TTC549 (cell line): Measurements from ENCODE around the gene PDK2.

Experiments
- FAIRE-seq: peaks from 2 replicates; lab custom pipeline; 2012; peaks lifted over from hg19 to GRCh38; lab: Jason Lieb, UNC

PDK2 gene

GRCh38 chr17:50120475-50121253, 25.5 kb downstream of the PDK2 start:
- FAIRE-seq, result no peak

- no peak for FAIRE-seq
Measured at GRCh38 chr17:50122945-50123344, 27.8 kb downstream of the PDK2 start.

GRCh38 chr17:50123649-50124349, 28.6 kb downstream of the PDK2 start:
- no peak for FAIRE-seq

- FAIRE-seq, result no peak
Measured at GRCh38 chr17:50125420-50125997, 30.4 kb downstream of the PDK2 start.

GRCh38 chr17:50127697-50128361, 32.7 kb downstream of the PDK2 start:
- FAIRE-seq, result no peak

GRCh38 chr17:50128441-50129352, 33.5 kb downstream of the PDK2 start:
- no peak for FAIRE-seq

- no peak for FAIRE-seq
Measured at GRCh38 chr17:50129353-50129727, 34.2 kb downstream of the PDK2 start.

GRCh38 chr17:50129728-50130558, 34.8 kb downstream of the PDK2 start, which contains the start of gene SAMD14:
TSS of gene SAMD14 (minus strand) at chr17:50130160. CDS start at chr17:50124959, 5,201 bp downstream.
- no peak for FAIRE-seq

GRCh38 chr17:50130559-50131305, 35.6 kb downstream of the PDK2 start:
- FAIRE-seq, result no peak

- no peak for FAIRE-seq
Measured at GRCh38 chr17:50132104-50132794, 37.1 kb downstream of the PDK2 start.

- FAIRE-seq, result no peak
Measured at GRCh38 chr17:50133028-50133768, 38.0 kb downstream of the PDK2 start.

- FAIRE-seq, result no peak
Measured at GRCh38 chr17:50133769-50134099, 38.6 kb downstream of the PDK2 start.

- FAIRE-seq, result no peak
Measured at GRCh38 chr17:50134206-50135110, 39.3 kb downstream of the PDK2 start.

GRCh38 chr17:50135316-50136095, 40.4 kb downstream of the PDK2 start:
- no peak for FAIRE-seq

GRCh38 chr17:50136096-50136687, 41.0 kb downstream of the PDK2 start:
- no peak for FAIRE-seq

- FAIRE-seq, result no peak
Measured at GRCh38 chr17:50137042-50137441, 41.9 kb downstream of the PDK2 start.
